AG20443 (cell line): ENCODE data around the gene IL6.
"Not testable (repeated sequence)": the region's sequence is repeated elsewhere in the genome, so short reads cannot be mapped to it uniquely, and the experiment has no call there.

Source experiments
- DNase-seq: peaks from one replicate; pipeline ENCODE4 v3.0.0; 2012; ENCODE audit warnings: low spot score, mixed read lengths

Gene IL6

GRCh38 chr7:22726345-22726906 is 574 bp upstream of the IL6 start:
- peak; percentile 74 for DNase-seq

GRCh38 chr7:22727714-22728035 is 675 bp downstream of the IL6 start:
- no peak for DNase-seq

- DNase-seq, result peak; percentile 34
Measured at GRCh38 chr7:22728401-22729029, 1.5 kb downstream of the IL6 start.

- DNase-seq, result no peak
Measured at GRCh38 chr7:22729180-22729825, 2.3 kb downstream of the IL6 start.

GRCh38 chr7:22730066-22730710 is 3.2 kb downstream of the IL6 start:
- no peak for DNase-seq

GRCh38 chr7:22730921-22731654 is 4.1 kb downstream of the IL6 start:
- DNase-seq, result peak; percentile 79

GRCh38 chr7:22731766-22732165 is 4.8 kb downstream of the IL6 start:
- DNase-seq, result no peak

- DNase-seq, result no peak
Measured at GRCh38 chr7:22732556-22733126, 5.6 kb downstream of the IL6 start.

GRCh38 chr7:22733761-22734160 is 6.8 kb downstream of the IL6 start:
- DNase-seq, result no peak

GRCh38 chr7:22743014-22743413 is 16.0 kb downstream of the IL6 start:
- DNase-seq, result no peak

- DNase-seq, result no peak
Measured at GRCh38 chr7:22751341-22751740, 24.3 kb downstream of the IL6 start.

- DNase-seq, result no peak
Measured at GRCh38 chr7:22757338-22757994, 30.5 kb downstream of the IL6 start.

GRCh38 chr7:22758576-22758975 is 31.6 kb downstream of the IL6 start:
- DNase-seq, result no peak

GRCh38 chr7:22759721-22760120 is 32.7 kb downstream of the IL6 start:
- DNase-seq, result no peak

GRCh38 chr7:22762866-22763265 is 35.9 kb downstream of the IL6 start:
- no peak for DNase-seq

- no peak for DNase-seq
Measured at GRCh38 chr7:22765609-22766008, 38.6 kb downstream of the IL6 start.

- no peak for DNase-seq
Measured at GRCh38 chr7:22771194-22771871, 44.3 kb downstream of the IL6 start.

GRCh38 chr7:22771872-22772228 is 44.9 kb downstream of the IL6 start:
- no peak for DNase-seq

- DNase-seq, result no peak
Measured at GRCh38 chr7:22772885-22773284, 45.9 kb downstream of the IL6 start.

GRCh38 chr7:22776964-22777363 is 50.0 kb downstream of the IL6 start:
- no peak for DNase-seq

GRCh38 chr7:22779730-22780323 is 52.8 kb downstream of the IL6 start:
- not testable (repeated sequence) for DNase-seq
